Measurements from ENCODE around the gene ABCA3.

DNA sequence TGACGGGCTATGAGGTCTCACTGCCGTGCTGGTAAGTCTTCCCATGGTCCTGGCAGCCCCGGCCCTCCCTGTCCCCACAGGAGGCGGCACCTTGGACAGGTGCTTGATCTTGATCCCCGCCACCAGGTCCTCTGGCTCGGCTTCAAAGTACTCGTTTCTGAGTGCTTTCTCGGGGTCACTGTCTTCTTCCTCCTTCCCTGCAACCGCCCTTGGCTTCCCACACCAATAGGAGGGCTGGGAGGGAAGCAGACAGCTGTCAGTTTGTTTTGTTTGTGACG is 40.7 kb downstream of the ABCA3 start:
- no peak for TF ChIP-seq POLR2A (IDR thresholded peaks at IDR 0.05)
- TF ChIP-seq, protein P1, sequence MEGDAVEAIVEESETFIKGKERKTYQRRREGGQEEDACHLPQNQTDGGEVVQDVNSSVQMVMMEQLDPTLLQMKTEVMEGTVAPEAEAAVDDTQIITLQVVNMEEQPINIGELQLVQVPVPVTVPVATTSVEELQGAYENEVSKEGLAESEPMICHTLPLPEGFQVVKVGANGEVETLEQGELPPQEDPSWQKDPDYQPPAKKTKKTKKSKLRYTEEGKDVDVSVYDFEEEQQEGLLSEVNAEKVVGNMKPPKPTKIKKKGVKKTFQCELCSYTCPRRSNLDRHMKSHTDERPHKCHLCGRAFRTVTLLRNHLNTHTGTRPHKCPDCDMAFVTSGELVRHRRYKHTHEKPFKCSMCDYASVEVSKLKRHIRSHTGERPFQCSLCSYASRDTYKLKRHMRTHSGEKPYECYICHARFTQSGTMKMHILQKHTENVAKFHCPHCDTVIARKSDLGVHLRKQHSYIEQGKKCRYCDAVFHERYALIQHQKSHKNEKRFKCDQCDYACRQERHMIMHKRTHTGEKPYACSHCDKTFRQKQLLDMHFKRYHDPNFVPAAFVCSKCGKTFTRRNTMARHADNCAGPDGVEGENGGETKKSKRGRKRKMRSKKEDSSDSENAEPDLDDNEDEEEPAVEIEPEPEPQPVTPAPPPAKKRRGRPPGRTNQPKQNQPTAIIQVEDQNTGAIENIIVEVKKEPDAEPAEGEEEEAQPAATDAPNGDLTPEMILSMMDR (IDR thresholded peaks at IDR 0.05) = no peak

Measured in adrenal gland (tissue), 5 donors.